ENCODE data around the gene HRH1.

HRH1 gene

Small RNAs within 50 kb of the gene (small RNA-seq; reads per million reads assigned to genes)
- 0 reads per million in 2 experiments for gene AC083855.1
